SK-N-SH (cell line): ENCODE results near the gene PALM. TPM values are rescaled to one million over a fixed set of nuclear protein-coding genes. Genes with fewer than 3 reads are reported as not detected.

Experiments used
- CTCF ChIA-PET: fragments of 300-600, 350-600 bp; formaldehyde crosslinking; extraction: SDS; loops from one replicate; lab custom pipeline; 2021; lab: Yijun Ruan, JAX
- POLR2A ChIA-PET: fragments of 350-600 bp; sonication (Branson Sonifier 250); formaldehyde crosslinking; extraction: SDS; loops from one replicate; lab custom pipeline; 2020; ENCODE audit warnings: antibody characterized with exemption, inconsistent platforms; lab: Yijun Ruan, JAX
- DNase-seq: peaks from one replicate; pipeline ENCODE4 v3.0.0; 2012
- H2AFZ ChIP-seq: fragments of 200-600 bp; sonication (generic); 2 replicates; pipeline ENCODE4 v1.8.1; 2016; ENCODE audit warnings: antibody characterized with exemption, mild to moderate bottlenecking, low read depth
- H3F3A ChIP-seq: fragments of 200-600 bp; sonication (generic); replicated peaks from 2 replicates; pipeline ENCODE3; 2016; ENCODE audit warnings: antibody characterized with exemption, mild to moderate bottlenecking; ENCODE audit not compliant: insufficient read depth
- H3K27ac ChIP-seq, 2 experiments: fragments of 200-500 bp in 1 of 2; fragments of 200-600 bp in 1 of 2; sonication (Bioruptor generic) in 1 of 2; sonication (generic), shearing (Covaris generic) in 1 of 2; 2 replicates each; pipeline versions ENCODE4 v1.5.1 to v1.6.1; 2014 to 2016; ENCODE audit warnings: low read depth in 2 of 2, inconsistent platforms in 1 of 2, low read length in 1 of 2, mild to moderate bottlenecking in 1 of 2, mixed read lengths in 1 of 2
- H3K27me3 ChIP-seq: fragments of 200-600 bp; sonication (generic), shearing (Covaris generic); 2 replicates; pipeline ENCODE4 v1.6.1; 2016; ENCODE audit warnings: mixed run types; ENCODE audit not compliant: insufficient read depth
- H3K36me3 ChIP-seq, 2 experiments: fragments of 200-500 bp in 1 of 2; fragments of 200-600 bp in 1 of 2; sonication (Bioruptor generic) in 1 of 2; sonication (generic) in 1 of 2; replicated peaks in 1 of 2; 2 replicates each; pipeline versions ENCODE3 to v1.5.1; 2014 to 2016; ENCODE audit warnings: low read length in 1 of 2, mild to moderate bottlenecking in 1 of 2; ENCODE audit not compliant: insufficient read depth in 2 of 2, control insufficient read depth in 1 of 2
- H3K4me1 ChIP-seq, 2 experiments: fragments of 200-500 bp in 1 of 2; fragments of 200-600 bp in 1 of 2; sonication (Bioruptor generic) in 1 of 2; sonication (generic), shearing (Covaris generic) in 1 of 2; 2 replicates each; pipeline versions ENCODE4 v1.5.1 to v1.6.1; 2014 to 2016; ENCODE audit warnings: low read depth in 1 of 2, low read length in 1 of 2, mixed run types in 1 of 2; ENCODE audit not compliant: insufficient read depth in 2 of 2, control insufficient read depth in 1 of 2
- H3K4me2 ChIP-seq: fragments of 200-600 bp; sonication (generic), shearing (Covaris generic); 2 replicates; pipeline ENCODE4 v1.6.1; 2017; ENCODE audit warnings: mixed run types
- H3K4me3 ChIP-seq, 2 experiments: fragments of 200-500 bp in 1 of 2; fragments of 200-600 bp in 1 of 2; sonication (Bioruptor generic) in 1 of 2; sonication (generic), shearing (Covaris generic) in 1 of 2; 2 replicates each; pipeline versions ENCODE4 v1.5.1 to v1.8.1; 2014 to 2016; ENCODE audit warnings: low read depth in 2 of 2, inconsistent platforms in 1 of 2, low read length in 1 of 2, mild to moderate bottlenecking in 1 of 2, mixed read lengths in 1 of 2, moderate library complexity in 1 of 2
- H3K79me2 ChIP-seq: fragments of 200-600 bp; sonication (generic); 2 replicates; pipeline ENCODE4 v1.8.1; 2017; ENCODE audit warnings: mild to moderate bottlenecking; ENCODE audit not compliant: insufficient read depth
- H3K9ac ChIP-seq: fragments of 200-600 bp; sonication (generic); 2 replicates; pipeline ENCODE4 v1.6.1; 2017; ENCODE audit warnings: mixed run types
- H3K9me2 ChIP-seq: fragments of 200-600 bp; sonication (generic); 2 replicates; pipeline ENCODE4 v1.6.1; 2017; ENCODE audit warnings: mixed run types
- H3K9me3 ChIP-seq: fragments of 200-600 bp; sonication (generic); 2 replicates; pipeline ENCODE4 v1.6.1; 2017; ENCODE audit warnings: mixed run types, mild to moderate bottlenecking, moderate library complexity
- H4K20me1 ChIP-seq: fragments of 200-600 bp; sonication (generic); 2 replicates; pipeline ENCODE4 v1.6.1; 2017; ENCODE audit warnings: mild to moderate bottlenecking, mixed run types; ENCODE audit not compliant: insufficient read depth
- CHD2 ChIP-seq: fragments of 150-350 bp; IDR thresholded peaks from 2 replicates; pipeline ENCODE4 v1.6.1; 2018; ENCODE audit warnings: low read length; ENCODE audit not compliant: partially characterized antibody
- EP300 ChIP-seq, 2 experiments: IDR thresholded peaks; 2 replicates each; pipeline versions ENCODE4 v1.4.0 to v1.6.1; 2012; ENCODE audit warnings: borderline replicate concordance in 1 of 2, low read depth in 1 of 2, low read length in 1 of 2
- EZH2phosphoT487 ChIP-seq: fragments of 200-600 bp; sonication (generic); IDR thresholded peaks from 2 replicates; pipeline ENCODE4 v1.6.1; 2017; ENCODE audit warnings: low read depth, mixed run types, mild to moderate bottlenecking, antibody characterized with exemption, moderate library complexity, borderline replicate concordance
- FOSL2 ChIP-seq: IDR thresholded peaks from 2 replicates; pipeline ENCODE4 v1.4.0; 2012; ENCODE audit warnings: low read depth, mild to moderate bottlenecking, moderate library complexity, borderline replicate concordance
- FOXJ3 ChIP-seq: sonication (generic); formaldehyde crosslinking; IDR thresholded peaks from 2 replicates; pipeline ENCODE4 v1.5.1; 2020; ENCODE audit warnings: mild to moderate bottlenecking, missing genetic modification reagents
- GABPA ChIP-seq: IDR thresholded peaks from 2 replicates; pipeline ENCODE4 v1.4.0; 2012; ENCODE audit warnings: low read depth, mild to moderate bottlenecking
- GATA2 ChIP-seq: sonication (generic); formaldehyde crosslinking; IDR thresholded peaks from 2 replicates; pipeline ENCODE4 v1.5.0; 2020; ENCODE audit warnings: mild to moderate bottlenecking, missing genetic modification reagents
- IRF3 ChIP-seq: fragments of 150-350 bp; IDR thresholded peaks from 2 replicates; pipeline ENCODE4 v1.6.1; 2016; ENCODE audit warnings: mild to moderate bottlenecking, low read depth, low read length
- JUND ChIP-seq: IDR thresholded peaks from 2 replicates; pipeline ENCODE4 v1.4.0; 2012
- MEF2A ChIP-seq: IDR thresholded peaks from 2 replicates; pipeline ENCODE4 v1.4.0; 2012; ENCODE audit warnings: low read depth, borderline replicate concordance
- MXI1 ChIP-seq: IDR thresholded peaks from 2 replicates; pipeline ENCODE4 v1.6.1; 2012; ENCODE audit warnings: mild to moderate bottlenecking, low read depth, low read length, improper control_type of control experiment
- NFIC ChIP-seq: IDR thresholded peaks from 2 replicates; pipeline ENCODE4 v1.4.0; 2012; ENCODE audit warnings: borderline replicate concordance
- NRF1 ChIP-seq: IDR thresholded peaks from 2 replicates; pipeline ENCODE4 v1.6.1; 2012; ENCODE audit warnings: low read depth, mild to moderate bottlenecking, low read length
- PBX3 ChIP-seq: IDR thresholded peaks from 2 replicates; pipeline ENCODE4; 2012
- POLR2AphosphoS5 ChIP-seq: IDR thresholded peaks from 2 replicates; pipeline ENCODE4 v1.6.1; 2012; ENCODE audit warnings: low read depth, low read length
- RCOR1 ChIP-seq: fragments of 150-350 bp; IDR thresholded peaks from 2 replicates; pipeline ENCODE4 v1.6.1; 2017; ENCODE audit warnings: antibody characterized with exemption, low read length
- RFX5 ChIP-seq: IDR thresholded peaks from 2 replicates; pipeline ENCODE4 v1.6.1; 2012; ENCODE audit warnings: mild to moderate bottlenecking, improper control_type of control experiment, low read length
- RXRA ChIP-seq: IDR thresholded peaks from 2 replicates; pipeline ENCODE4 v1.4.0; 2012; ENCODE audit warnings: low read depth, mild to moderate bottlenecking, borderline replicate concordance
- SIN3A ChIP-seq: IDR thresholded peaks from 2 replicates; pipeline ENCODE4 v1.6.1; 2012; ENCODE audit warnings: low read depth, mild to moderate bottlenecking, low read length, moderate library complexity, borderline replicate concordance
- SMC3 ChIP-seq: IDR thresholded peaks from 2 replicates; pipeline ENCODE4 v1.6.1; 2012; ENCODE audit warnings: low read depth, low read length, improper control_type of control experiment
- TCF12 ChIP-seq: IDR thresholded peaks from 2 replicates; pipeline ENCODE4 v1.4.0; 2012
- TEAD4 ChIP-seq: IDR thresholded peaks from 2 replicates; pipeline ENCODE4 v1.4.0; 2012; ENCODE audit warnings: mild to moderate bottlenecking, borderline replicate concordance; ENCODE audit not compliant: insufficient read depth
- USF2 ChIP-seq: fragments of 150-350 bp; IDR thresholded peaks from 2 replicates; pipeline ENCODE4 v1.6.1; 2017; ENCODE audit warnings: antibody characterized with exemption, low read length, low read depth, borderline replicate concordance
- YY1 ChIP-seq: IDR thresholded peaks from 2 replicates; pipeline ENCODE4 v1.4.0; 2012; ENCODE audit warnings: low read depth, mild to moderate bottlenecking
- WGBS: methylation state at CpG from one replicate; pipeline ENCODE4 v1.1.6; 2017; ENCODE audit warnings: low lambda C conversion rate; 5-methylcytosine and 5-hydroxymethylcytosine counted together
- polyA plus RNA-seq, 3 experiments: library from polyadenylated mRNA; depleted of rRNA; stranded (reverse); fragments of >200 nt; gene quantifications; 2 replicates each; pipeline ENCODE4 v1.2.3, GENCODE V29; 2012

The PALM gene
- polyA plus RNA-seq, 1 of the 3 experiments (the other 2 are of a cell fraction) = 15.6 TPM

- Histone ChIP-seq H3K9me2 (no peaks in the 10 kb centered on the region), H3K36me3 (no peaks in the 10 kb centered on the region), H3K79me2 (no peaks in the 10 kb centered on the region), H4K20me1 (no peaks in the 10 kb centered on the region), H3K27ac (no peak overlapping the region), H3K4me2 (no peak overlapping the region), H3K4me3 (no peak overlapping the region), H3K9me3 (no peaks in the 10 kb centered on the region), H3K9ac (no peak overlapping the region), H3K27me3 (no peaks in the 10 kb centered on the region), H3K4me1 (no peaks in the 10 kb centered on the region), H2AFZ (no peak overlapping the region), H3F3A (peaks cover 7% of the 10 kb centered on the region)
- TF ChIP-seq EP300 (IDR thresholded peaks at IDR 0.05; ENCODE audit: borderline replicate concordance in 1 of 2, low read depth in 1 of 2, low read length in 1 of 2) = no peak
- no peak for TF ChIP-seq MXI1
- no peak for TF ChIP-seq GATA2 (CRISPR knock-in tag)
- no peak for TF ChIP-seq FOSL2
- no peak for TF ChIP-seq JUND
- TF ChIP-seq GABPA = no peak
- no peak for TF ChIP-seq CHD2
- TF ChIP-seq SMC3 = no peak
- TF ChIP-seq YY1 = no peak
- TF ChIP-seq SIN3A = no peak
- TF ChIP-seq RFX5 = no peak
- no peak for TF ChIP-seq NFIC
- TF ChIP-seq PBX3 = no peak
- TF ChIP-seq EZH2phosphoT487 = no peak
- no peak for TF ChIP-seq RXRA
- no peak for TF ChIP-seq POLR2AphosphoS5
- no peak for TF ChIP-seq NRF1
- TF ChIP-seq USF2 = no peak
- TF ChIP-seq TCF12 = no peak
- POLR2A ChIA-PET = no interaction called here
- 83% methylated on average over 5 of the region's 6 CpGs for WGBS
- CTCF ChIA-PET = interaction anchor here (0.9 kb wide), 1 partner anchor 30 kb away, joined by 5 read pairs; no protein-coding TSS in a partner anchor
- DNase-seq = no peak
Measured at GRCh38 chr19:763869-764268, 55.1 kb downstream of the PALM start.

GRCh38 chr19:764301-764700 is 55.6 kb downstream of the PALM start:
- H3K4me3 ChIP-seq = no peak overlapping the region
- H3K9me3 ChIP-seq = no peaks in the 10 kb centered on the region
- no peaks in the 10 kb centered on the region for H3K4me1 ChIP-seq
- TF ChIP-seq SIN3A (no peak), EP300 (IDR thresholded peaks at IDR 0.05; ENCODE audit: borderline replicate concordance in 1 of 2, low read depth in 1 of 2, low read length in 1 of 2) (no peak), FOXJ3 (CRISPR knock-in tag) (no peak), MEF2A (no peak), TEAD4 (no peak), RCOR1 (no peak), RFX5 (no peak), IRF3 (no peak)
- H3K27me3 ChIP-seq = no peaks in the 10 kb centered on the region
- no peak overlapping the region for H3K4me2 ChIP-seq
- no peaks in the 10 kb centered on the region for H4K20me1 ChIP-seq
- POLR2A ChIA-PET = no interaction called here
- H3K9me2 ChIP-seq = no peaks in the 10 kb centered on the region
- H3F3A ChIP-seq = peaks cover 7% of the 10 kb centered on the region
- no peaks in the 10 kb centered on the region for H3K79me2 ChIP-seq
- CTCF ChIA-PET = interaction anchor here (0.9 kb wide), 1 partner anchor 30 kb away, joined by 5 read pairs; no protein-coding TSS in a partner anchor
- no peak overlapping the region for H3K9ac ChIP-seq
- 94% methylated on average over 12 of the region's 12 CpGs for WGBS
- no peak for DNase-seq
- H2AFZ ChIP-seq = no peak overlapping the region
- H3K27ac ChIP-seq = no peak overlapping the region
- H3K36me3 ChIP-seq = no peaks in the 10 kb centered on the region
